HS-27A (cell line): Measurements from ENCODE around the gene NLRP5.
"Not testable (repeated sequence)": the region's sequence is repeated elsewhere in the genome, so short reads cannot be mapped to it uniquely, and the experiment has no call there.

Experiments
- DNase-seq: peaks from one replicate; pipeline ENCODE4 v3.0.0-alpha.2; 2012; ENCODE audit warnings: low read depth, missing footprints

NLRP5 gene

GRCh38 chr19:56076498-56076897 is 89.9 kb downstream of the NLRP5 start:
- no peak for DNase-seq

DNA sequence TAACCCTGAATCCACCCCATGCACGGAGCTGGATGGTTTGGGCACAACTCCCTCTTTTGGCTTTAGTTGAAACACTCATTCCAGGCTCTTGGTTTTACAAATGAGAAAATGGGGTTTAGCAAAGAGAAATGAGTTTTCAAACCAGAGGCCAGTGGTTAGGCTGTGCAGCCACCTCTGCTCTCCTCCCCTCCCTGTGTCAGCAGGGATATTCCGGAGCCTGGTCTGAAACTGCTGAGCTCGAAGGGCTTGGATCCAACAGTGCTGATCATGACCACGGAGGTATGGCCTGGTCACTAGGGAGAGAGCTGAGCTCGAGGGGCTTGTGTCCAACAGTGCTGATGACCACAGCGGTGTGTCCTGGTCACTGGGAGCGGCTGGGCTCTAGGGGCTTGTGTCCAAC is 93.0 kb downstream of the NLRP5 start:
- DNase-seq: no peak

DNA sequence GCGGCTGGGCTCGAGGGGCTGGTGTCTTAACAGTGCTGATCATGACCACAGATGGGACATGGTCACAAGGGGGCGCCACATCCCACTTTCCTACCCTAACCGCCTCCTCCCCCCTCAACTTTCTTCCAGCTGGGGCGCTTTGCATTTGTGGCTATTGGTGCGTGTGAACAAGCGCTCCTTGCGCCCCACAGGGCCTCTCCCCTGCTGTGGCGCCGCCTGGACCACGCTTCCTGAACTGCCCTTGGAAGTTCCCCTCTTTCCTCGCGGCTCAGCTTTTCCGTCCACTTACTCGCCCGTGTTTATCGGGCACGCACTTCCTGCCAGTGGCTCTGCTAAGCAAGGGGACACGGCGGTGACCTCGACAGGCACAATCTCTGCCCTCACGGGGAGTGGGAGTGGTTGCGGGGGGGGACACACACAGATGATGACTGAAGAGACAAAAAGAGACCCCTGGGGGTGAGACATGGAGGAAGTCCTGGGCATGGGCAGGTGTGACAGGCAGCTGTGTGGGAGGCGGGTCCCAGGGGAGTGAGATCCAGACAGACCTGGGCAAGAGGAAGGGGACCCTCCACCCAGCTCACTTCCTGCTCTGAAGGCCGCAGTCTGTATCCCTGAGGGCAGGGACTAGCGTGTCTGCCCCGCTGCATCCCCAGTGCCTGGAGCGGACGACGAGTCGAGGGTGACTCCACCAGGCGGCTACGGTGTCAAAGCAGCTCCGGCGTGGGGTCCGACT is 94.3 kb downstream of the NLRP5 start:
- no peak for DNase-seq

DNA sequence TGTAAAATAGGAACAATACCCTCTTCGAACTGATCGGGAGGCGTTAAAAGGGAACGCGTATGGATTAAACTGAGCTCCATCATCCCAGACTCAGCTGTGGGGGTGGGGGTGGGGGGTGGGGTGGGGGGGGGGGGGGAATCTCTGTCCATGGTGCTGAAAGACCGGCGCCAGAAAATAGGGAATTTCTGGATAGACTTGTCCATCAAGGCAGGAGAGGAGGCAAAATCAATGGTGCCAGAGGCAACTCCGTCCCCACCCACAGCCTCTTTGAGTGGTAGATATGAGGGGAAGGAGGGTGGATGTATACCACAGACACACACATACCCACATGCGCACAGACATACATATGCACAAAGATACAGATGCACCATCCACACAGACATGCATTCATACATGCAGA is 97.1 kb downstream of the NLRP5 start:
- DNase-seq: no peak

DNA sequence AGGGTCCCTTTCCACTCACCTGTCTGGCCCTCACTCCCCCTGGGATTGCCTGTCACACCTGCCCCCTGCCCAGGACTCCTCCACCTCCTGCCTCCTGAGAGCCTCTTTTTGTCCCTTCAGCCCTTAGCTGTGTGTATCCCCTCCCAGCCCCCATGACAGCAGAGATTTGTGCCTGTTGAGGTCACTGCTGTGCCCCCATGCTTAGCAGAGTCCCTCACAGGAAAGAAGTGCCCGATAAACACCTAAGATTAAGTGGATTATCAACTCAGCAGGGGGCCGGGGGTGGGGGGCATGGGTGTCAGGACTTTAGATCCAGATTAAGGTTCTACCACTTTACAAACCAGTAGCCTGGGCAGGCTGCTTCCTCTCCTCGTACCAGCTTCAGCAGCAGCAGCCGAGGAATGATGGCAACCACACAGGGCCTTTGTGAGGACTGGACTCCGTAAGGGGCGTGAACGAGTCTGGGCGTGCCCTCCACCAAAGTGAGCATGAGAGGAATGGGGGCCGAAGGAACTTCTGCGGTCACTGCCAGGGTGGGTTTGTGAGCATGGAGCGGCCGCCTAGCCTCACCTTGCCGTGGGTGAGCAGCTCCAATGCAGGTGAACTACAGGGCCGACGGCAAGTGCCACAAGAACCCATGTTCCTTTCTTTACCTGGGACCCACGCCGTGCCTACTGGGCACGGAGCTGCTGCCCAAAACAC is 98.4 kb downstream of the NLRP5 start:
- no peak for DNase-seq

DNA sequence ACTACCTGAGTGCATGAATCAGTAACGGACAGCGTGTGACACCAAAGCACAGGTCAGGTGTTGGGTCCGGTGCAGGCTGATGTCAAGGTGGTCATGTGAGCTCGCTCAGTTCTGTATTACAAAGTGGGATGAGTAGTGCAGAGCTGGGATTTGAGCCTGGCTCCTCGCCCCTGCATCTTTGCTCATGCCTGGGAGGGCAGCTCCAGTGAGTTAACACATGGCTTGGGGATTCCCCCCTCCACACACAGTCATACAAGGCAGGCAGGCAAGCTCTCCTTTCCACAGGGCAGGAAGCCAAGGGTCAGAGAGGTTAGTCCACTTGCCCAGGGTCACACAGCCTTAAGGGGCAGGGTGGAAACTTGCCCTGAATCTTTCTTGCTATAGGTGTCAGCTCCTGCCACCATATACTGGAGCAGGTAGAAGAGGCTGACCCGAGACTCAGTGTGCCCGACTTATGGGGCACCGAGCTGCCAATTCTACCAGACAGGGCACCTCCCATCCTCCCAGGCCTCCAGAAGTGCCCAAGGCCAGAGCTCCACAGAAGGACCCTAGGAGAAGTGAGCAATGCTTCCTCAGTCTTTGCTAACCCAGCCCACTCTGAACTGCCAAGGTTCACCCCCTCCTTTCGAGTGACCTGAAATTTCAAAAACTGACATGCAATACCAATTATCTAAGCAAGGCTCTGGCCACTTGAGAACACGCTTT is 99.1 kb downstream of the NLRP5 start:
- no peak for DNase-seq

DNA sequence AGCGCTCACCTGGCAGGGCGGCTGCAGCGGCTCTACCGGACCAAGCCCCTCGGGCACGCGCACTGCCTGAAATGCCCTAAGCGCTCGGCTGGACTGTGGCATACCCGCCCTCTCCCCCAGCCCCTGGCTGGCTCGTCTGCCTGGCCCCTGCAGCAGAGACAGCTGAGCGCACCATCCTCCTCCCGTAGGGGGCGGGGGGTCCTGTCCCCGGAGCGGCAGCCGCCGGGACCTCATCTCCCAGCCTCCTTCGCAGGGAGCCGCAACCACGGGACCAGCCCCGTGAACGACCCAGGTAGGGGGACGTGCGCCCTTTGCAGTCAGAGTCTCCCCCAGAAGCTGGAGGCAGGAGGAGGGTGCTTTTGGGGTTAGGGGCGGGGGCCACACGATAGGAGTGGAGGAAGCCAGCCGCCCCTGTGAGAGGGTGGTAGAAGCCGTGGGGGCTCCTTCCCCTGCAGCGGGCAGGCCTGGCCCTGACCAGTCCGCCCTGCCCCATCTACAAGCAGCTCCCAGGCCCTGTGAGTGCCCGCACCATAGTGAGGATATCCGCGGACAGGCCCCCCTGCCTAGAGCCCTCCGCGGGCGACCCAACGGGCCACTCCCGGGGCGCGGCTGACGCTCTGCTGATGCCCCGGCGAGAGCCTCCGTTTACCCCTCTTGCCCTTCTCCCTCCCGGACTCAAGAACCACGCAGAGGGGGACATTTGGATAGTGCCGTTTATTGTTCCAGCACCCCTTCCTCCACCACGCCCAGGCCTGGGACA is 100.3 kb downstream of the NLRP5 start:
- DNase-seq: no peak

DNA sequence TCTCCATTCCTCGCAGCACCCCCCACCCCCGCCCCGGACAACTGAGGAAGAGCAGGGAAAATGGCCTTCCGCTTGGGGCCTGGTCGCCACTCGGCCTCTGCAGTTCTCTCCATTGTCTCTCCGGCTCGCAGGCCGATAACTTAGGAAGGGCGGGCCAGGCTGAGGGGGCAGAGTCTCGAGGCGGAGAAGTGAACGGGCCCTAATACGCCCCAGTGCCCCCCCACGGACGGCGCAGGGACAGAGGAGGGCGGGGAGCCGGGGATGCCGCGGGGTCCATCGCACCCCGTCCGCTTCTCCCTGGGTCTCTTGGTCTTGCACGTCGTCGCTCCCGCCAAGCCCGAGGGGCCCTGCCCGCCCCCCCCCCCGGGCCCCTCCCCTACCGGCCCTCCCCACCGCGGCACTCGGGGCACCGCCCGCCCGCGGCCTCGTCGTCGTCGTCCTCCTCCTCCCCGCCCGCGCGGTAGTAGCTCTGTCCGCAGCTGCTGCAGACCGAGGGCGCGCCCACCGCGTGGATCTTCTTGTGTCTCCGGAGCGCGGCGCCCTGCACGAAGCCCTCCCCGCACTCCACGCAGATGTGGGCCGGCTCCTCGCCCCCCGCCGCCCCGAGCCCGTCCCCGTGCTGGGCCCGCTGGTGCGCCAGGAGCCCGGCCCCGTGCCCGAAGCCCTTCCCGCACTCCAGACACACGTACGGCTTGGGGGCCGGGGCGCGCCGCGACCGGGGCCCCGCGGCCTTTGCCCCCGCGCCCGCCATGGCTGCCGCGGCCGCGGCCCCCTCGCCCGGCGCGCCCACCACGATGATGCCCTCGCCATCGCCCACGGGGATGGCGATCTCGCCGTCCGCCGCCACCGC is 101.3 kb downstream of the NLRP5 start:
- no peak for DNase-seq

- DNase-seq: no peak
Measured at GRCh38 chr19:56088497-56089215, 102.1 kb downstream of the NLRP5 start.

DNA sequence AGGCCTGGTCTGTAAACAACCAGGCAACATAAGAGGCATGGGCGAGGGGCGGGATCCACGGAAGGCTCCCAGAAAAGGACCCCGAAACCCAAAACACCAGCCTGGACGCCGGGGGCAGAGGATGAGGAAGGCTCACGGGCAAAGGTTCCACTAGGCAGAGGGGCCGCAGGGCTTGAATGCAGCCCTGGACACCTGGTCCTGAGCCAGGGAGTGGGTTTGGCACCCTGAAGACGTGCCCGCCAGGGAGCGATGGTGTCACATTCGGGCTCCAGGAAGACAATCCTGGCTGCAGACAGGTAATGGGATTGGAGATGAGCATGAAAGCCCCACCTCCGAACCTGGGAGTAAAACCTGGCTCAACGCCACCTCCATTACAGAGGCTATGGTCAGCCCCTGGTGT is 102.8 kb downstream of the NLRP5 start:
- DNase-seq: no peak

- DNase-seq: no peak
Measured at GRCh38 chr19:56091066-56091490, 104.5 kb downstream of the NLRP5 start.

DNA sequence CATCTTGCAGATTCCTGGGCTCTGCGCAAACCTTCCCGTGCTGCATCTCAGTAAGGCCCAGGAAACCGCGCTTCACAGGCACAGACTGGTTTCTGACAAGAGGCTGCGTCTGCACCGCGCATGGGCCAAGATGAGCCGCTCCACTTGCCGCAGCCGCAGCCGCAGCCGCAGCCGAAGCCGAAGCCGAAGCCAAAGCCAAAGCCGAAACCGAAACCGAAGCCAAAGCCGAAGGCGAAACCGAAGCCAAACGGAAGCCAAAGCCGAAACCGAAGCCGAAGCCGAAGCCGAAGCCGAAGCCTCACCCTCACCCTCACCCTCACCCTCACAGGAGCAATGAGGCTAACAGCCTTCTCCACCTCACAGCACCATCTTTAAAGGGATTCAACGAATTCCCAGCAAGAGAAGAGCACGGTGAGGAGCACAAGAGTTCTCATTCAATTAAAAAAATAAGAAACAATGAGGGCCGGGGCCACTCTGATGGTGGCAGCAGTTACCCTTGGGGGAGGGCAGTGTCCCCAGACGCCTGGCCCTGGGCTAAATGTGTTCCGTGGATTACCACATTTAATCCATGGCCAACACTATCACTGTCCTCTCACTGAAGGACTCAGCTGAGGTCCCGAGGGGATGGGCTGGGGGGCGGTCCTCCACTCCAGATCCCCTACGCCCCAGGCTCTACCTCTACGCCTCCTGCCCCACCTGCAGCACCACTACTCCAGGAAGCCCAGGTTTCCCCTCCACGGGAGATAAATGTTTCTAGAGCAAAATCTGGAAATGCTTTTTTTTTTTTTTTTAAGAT is 105.4 kb downstream of the NLRP5 start:
- DNase-seq: no peak

GRCh38 chr19:56092685-56093631 is 106.4 kb downstream of the NLRP5 start:
- no peak for DNase-seq

- no peak for DNase-seq
Measured at GRCh38 chr19:56094449-56094848, 107.9 kb downstream of the NLRP5 start.

DNA sequence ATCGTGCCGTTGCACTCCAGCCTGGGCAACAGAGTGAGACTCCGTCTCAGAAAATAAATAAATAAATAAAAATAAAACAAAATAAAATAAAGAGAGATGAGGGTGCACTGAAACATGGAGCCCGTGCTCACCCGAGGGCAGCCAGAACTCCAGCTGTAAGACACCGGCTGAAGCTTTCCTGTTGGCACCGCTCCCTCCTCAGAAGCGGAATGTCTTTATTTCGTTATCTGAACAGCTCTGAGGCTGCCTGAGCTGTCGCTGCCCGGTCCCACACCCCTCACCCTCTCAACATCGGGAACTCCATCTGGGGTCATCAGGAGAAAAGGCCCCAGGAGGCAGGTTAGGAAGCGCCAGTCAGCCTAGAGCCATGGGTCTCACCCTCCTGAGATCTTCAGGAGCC is 110.1 kb downstream of the NLRP5 start:
- DNase-seq: no peak

GRCh38 chr19:56097306-56097705 is 110.7 kb downstream of the NLRP5 start:
- DNase-seq: no peak

GRCh38 chr19:56097776-56098175 is 111.2 kb downstream of the NLRP5 start:
- no peak for DNase-seq

- DNase-seq: not testable (repeated sequence)
Measured at GRCh38 chr19:56098237-56098636, 111.7 kb downstream of the NLRP5 start.
